Measurements from ENCODE around the gene CHRDL2.
A peak's percentile ranks its signal among the peaks of the same experiment; 100 is the strongest.
"Not testable (repeated sequence)": the region's sequence is repeated elsewhere in the genome, so short reads cannot be mapped to it uniquely, and the experiment has no call there.

Gene CHRDL2, protein sequence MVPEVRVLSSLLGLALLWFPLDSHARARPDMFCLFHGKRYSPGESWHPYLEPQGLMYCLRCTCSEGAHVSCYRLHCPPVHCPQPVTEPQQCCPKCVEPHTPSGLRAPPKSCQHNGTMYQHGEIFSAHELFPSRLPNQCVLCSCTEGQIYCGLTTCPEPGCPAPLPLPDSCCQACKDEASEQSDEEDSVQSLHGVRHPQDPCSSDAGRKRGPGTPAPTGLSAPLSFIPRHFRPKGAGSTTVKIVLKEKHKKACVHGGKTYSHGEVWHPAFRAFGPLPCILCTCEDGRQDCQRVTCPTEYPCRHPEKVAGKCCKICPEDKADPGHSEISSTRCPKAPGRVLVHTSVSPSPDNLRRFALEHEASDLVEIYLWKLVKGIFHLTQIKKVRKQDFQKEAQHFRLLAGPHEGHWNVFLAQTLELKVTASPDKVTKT

GRCh38 chr11:74731301-74732094 lies at the start of gene CHRDL2:
TSS of gene CHRDL2 (minus strand) at chr11:74731426. CDS start at chr11:74730888, 538 bp downstream.
- no peak for DNase-seq (ENCODE audit: low spot score)

- no peak for DNase-seq (ENCODE audit: low spot score)
These were observed 49.2 kb upstream of the CHRDL2 start for GRCh38 chr11:74780248-74781005.

- DNase-seq (ENCODE audit: low spot score), result no peak
These were observed 47.4 kb upstream of the CHRDL2 start for GRCh38 chr11:74778581-74778980.

GRCh38 chr11:74777877-74778276 lies 46.7 kb upstream of the CHRDL2 start:
- DNase-seq (ENCODE audit: low spot score), result no peak

DNA sequence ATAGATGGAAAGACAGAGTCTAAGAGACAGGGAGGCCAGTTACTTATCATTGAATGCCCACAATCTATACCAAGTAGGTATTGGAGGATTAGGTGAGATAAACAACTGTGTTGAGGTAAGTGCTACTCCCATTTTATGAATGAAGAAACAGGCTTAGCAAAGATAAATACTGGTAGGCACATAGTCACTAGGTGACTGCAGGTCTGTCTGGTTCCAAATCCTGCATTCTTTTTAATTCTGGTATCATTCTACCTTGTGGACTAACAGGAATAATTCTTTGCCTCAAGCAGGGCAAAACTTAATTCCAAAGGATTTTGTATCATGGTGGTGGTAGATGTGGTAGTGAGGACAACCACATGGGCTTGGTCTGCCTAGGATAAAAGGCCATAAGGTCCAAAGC lies 45.8 kb upstream of the CHRDL2 start:
- no peak for DNase-seq (ENCODE audit: low spot score)

GRCh38 chr11:74776546-74776945 lies 45.3 kb upstream of the CHRDL2 start:
- no peak for DNase-seq (ENCODE audit: low spot score)

DNA sequence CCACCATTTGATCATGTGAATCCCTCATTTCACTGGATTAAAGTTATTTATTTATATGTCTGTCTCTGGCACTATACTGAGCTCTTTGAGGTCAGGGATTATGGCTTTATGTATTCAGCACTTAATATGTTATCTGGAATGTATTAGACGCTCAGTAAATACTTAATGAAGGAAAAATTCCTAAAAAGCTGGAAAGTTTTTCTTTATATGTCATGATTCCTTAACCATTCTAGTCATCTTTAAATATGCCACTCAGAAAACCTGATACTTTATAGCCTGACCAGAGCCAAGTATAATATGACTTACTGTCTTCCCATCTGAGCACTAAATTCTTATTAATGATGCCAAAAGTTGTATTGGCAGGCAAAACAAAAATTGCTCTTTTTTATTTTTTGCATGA lies 44.5 kb upstream of the CHRDL2 start:
- DNase-seq (ENCODE audit: low spot score), result no peak

DNA sequence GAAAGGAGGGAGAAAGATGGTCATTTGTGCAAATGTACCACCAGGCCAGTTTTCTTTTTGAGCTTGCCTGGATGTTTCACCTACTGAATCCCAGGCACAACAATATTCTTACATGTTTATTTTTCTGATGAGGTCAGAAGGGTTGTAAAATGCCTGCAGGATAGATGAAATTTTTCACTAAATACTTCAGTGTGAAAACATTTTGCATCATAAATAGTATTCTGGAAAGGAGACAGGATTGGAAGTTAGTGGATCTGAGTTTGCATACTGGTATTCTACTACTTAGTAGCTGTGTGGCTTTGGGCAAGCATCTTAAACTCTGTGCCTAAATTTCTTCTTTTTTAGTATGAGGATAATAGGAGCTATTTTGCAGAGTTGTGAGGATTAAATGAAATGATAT lies 42.2 kb upstream of the CHRDL2 start:
- no peak for DNase-seq (ENCODE audit: low spot score)

DNA sequence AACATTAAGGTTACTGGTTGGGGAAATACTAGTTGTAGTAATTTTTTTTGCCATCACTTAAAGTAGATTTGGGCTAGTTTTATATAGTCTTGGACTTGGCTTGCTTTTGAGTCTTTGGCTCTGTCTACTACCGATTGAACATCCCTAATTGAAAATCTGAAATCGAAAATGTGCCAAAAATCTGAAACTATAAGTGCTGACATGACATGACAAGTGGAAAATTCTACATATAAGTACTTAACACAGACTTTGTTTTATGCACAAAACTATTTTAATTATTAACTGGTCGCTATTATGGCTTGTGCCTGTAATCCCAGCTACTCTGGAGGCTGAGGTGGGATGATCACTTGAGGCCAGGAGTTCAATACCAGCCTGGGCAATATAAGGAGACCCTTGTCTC lies 39.9 kb upstream of the CHRDL2 start:
- no peak for DNase-seq (ENCODE audit: low spot score)

GRCh38 chr11:74770456-74770855 lies 39.2 kb upstream of the CHRDL2 start:
- no peak for DNase-seq (ENCODE audit: low spot score)

DNA sequence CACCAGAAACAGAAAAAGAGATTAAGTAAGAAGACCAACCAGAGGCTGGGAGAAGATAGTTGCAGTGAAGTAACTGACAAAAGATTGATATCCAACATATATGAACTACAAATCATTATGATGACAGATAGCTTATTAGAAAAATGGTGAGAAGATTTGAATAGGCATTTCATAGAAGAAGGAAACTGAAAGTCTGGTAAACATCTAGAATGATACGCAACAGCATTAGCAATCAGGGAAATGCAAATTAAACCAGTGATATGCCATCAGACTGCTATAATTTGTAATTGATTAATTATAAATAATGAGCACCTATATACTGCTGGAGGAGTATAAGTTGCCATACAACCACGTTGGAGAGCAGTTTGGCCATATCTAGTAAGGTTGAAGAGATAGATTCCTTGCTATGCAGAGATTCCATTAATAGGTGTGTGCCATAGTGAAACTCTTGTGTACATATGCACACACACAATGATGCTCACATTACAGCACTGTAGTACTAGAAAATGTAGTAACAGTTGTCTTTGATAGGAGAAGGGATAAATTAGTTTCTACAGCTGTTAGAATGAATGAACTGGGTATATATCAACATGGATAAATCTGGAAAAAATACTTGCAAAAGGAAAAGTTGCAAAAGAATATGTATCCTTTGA lies 38.0 kb upstream of the CHRDL2 start:
- no peak for DNase-seq (ENCODE audit: low spot score)

GRCh38 chr11:74768172-74768651 lies 37.0 kb upstream of the CHRDL2 start:
- DNase-seq (ENCODE audit: low spot score), result peak; percentile 76

DNA sequence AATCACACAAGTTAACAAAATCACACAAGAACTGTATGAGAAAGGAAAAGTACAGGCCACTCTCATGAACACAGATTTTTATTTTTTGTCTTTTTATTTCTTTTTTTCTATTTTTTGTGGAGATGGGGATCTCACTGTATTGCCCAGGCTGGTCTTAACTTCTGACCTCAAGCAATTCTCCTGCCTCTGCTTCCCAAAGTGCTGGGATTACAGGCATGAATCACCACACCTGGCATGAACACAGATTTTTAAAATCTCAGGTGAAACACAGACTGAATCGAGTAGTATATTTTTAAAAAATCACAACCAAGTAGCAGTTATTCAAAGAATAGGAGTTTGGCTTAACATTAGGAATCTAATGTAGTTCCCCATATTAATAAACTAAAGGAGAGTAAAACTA lies 35.7 kb upstream of the CHRDL2 start:
- DNase-seq (ENCODE audit: low spot score), result no peak

- no peak for DNase-seq (ENCODE audit: low spot score)
These were observed 25.3 kb upstream of the CHRDL2 start for GRCh38 chr11:74756571-74756970.

DNA sequence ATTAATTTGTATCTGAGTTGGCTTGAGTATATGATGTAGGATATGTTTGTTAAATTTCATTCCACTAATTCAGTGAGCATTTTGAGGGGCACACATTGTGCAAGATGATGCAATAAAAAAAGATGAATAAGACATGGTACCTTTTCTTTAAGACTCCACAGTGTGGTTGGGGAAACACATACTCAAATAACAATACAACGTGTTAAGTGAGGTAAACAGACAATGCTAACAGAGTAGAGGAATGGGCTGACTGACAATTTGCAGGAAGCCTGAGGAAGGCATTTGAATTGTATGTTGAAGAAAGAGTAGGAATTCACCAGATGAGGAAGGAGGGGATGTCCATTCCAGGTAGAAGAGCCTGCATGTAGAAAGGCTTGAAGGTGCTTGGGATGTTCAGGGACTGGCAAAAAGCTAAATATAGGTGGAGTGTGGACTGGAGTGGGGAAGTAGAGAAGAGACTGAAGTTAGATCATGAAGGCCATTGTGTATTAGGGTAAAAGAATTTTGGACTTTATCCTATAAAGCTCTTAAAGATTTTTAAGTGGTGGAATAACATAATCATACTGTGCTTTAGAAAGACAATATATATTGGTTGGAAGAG lies 24.3 kb upstream of the CHRDL2 start:
- no peak for DNase-seq (ENCODE audit: low spot score)

GRCh38 chr11:74754507-74755252 lies 23.5 kb upstream of the CHRDL2 start:
- peak; percentile 22 for DNase-seq (ENCODE audit: low spot score)

GRCh38 chr11:74751303-74751702 lies 20.1 kb upstream of the CHRDL2 start:
- no peak for DNase-seq (ENCODE audit: low spot score)

- DNase-seq (ENCODE audit: low spot score), result not testable (repeated sequence)
These were observed 19.4 kb upstream of the CHRDL2 start for GRCh38 chr11:74750598-74750997.

DNA sequence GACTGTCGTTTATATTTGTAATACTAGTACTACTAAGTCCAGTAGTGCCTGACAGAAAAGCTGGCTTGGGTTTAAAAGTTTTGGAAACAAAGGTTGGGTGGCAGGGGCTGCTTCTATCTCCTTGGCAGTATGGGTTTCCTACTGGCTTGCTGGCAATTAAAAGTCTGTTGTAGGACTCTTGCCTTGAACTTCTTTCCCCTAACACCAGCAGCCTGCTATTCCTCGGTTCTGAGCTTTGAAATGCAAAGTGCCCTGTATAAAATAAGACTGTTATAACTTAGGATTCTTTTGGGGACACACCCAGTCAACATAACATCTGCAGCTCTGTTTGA lies 18.7 kb upstream of the CHRDL2 start:
- DNase-seq (ENCODE audit: low spot score), result no peak

DNA sequence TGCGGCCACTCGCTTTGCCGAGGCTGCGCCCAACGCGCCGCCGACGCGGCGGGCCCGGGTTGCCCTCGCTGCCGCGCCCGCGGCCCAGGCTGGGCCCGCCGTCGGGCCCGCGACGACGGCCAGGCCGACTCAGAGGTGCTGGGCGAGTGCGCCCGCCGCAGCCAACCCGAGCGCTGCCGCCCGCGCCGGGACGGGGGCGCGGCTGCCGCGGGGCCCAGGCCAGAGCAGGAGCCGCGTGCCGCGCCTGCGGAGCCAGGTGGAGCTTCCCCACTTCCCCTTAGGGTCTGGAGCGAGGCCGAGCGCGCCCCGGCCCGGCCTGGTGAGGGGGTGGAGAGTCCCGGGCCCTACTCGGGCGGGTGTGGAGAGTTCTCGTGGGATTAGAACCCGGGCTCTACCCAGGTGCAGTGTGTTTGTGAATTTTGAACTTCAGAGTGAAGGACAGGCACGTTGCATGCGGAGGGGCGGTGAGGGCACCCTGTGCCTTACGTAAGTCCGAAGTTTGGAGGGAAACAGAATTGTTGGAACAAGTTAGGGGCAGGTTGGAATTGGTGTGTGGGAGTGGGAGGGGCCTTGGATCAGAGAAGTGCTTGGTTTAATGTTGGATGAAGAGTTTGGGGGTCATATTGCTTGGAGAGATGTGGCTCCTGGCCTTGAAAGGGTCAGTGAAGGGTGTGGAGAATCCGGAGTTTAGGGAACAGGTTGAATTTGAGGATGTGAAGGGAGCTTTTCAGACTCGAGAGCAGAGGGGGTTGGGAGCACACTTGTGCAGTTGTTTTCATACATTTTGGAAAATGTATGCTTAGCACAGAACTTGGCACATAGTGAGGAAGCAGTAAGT lies 18.1 kb upstream of the CHRDL2 start:
- DNase-seq (ENCODE audit: low spot score), result peak; percentile 49
